Stimulated activated CD4-positive, alpha-beta T cell treated with anti-CD3 and anti-CD28 coated beads, Interleukin-12 subunit alpha, Interleukin-12 subunit beta, amount 100 ng/mL, for 4 hours (primary cell): Measurements from ENCODE around the gene FASN.

Experiments
- DNase-seq: peaks from one replicate; pipeline ENCODE4 v3.0.0-alpha.2; 2020

Gene FASN

DNA sequence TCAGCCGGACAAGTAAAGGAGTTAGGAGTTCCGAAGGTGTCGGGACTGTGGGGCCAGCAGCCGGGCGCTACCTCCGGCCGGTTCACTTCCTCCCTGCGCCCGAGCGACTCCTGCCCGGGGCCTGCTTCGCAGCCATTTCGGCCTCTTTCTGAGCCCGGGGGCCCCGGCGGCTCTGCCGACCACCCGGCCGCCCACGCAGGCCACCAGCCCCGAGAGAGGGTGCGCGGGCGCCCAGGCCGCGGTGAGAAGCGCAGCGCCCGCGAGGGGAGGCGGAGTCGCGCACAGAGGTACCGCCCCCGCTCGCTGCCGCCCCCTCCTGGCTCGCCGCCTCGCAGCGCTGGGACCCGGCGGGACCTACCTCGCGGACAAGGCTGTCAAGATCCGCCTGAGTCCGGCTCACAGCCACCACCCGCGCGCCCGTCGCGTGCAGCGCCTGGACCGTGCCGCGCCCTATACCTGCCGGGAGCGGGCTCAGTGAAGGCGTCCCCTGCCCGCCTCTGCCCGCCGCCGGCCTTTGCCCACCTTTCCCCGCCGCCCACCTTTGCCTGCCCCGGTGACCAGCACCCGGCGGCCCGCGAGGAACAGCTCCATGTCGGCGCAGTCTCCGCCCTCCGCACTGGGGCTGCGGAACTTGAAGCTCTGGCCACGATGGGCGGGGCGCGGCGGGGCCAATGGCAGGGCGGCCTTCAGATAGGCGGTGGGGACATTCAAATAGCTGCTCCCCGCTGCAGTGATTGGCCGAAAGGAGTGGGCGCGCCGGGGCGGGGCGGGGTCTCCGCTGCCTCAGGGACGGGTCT lies 60.7 kb downstream of the FASN start, which contains the start of gene DCXR:
TSS of gene DCXR (minus strand) at position 606 of the 797 bp plus-strand sequence. CDS start at position 591, 15 bp downstream.
- DNase-seq, result peak; percentile 91

DNA sequence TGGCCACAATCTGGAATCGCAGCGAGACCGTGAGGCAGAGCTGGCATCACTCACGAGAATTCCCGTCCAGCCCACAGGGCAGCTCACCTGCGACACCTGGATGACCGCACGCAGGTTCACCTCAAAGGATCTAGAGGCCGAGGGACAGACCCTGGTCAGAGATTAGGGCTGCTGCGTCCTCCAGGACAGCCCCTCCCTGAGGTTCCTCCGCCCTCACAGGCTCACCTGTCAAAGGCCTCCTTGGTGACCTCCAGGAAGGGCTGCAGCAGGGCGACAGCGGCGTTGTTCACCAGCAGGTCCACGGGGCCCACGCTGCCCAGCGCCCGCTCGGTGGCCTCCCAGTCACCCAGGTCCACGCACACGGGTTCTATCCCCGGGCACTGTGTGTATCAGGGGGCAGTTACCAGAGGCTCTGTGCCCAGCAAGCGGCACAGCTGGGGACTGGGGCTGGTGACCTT lies 61.4 kb downstream of the FASN start:
- DNase-seq, result no peak

DNA sequence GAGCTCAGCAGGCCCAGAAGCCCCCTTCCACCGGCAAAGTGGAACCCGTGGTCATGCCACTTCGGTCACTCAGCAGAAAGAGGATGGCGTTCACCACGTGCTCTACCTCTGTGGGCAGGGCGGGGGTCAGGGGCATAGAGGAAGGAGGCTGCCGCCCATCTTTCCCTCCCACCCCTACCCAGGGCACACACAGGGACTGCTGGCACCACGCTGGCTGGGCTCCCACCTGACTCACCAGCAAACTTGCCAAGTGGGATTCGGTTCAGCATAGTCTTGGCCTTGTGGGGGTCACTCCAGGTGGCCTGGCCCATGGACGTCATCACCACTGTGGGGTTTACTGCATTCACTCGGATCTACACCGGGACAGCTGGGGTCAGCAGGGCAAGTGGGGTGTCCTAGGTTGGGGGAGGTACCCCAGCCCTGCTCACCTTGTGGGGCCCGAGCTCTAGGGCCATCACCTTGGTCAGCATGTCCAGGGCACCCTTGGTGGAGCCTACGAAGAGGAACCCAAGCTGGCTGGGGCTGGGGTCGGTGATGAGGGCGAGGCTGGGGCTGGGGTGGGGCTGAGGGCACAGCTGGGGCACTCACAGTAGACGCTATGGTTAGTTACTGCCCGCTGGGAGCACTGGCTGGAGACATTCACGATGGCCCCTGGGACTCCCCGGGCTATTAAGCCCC lies 61.9 kb downstream of the FASN start:
- no peak for DNase-seq

DNA sequence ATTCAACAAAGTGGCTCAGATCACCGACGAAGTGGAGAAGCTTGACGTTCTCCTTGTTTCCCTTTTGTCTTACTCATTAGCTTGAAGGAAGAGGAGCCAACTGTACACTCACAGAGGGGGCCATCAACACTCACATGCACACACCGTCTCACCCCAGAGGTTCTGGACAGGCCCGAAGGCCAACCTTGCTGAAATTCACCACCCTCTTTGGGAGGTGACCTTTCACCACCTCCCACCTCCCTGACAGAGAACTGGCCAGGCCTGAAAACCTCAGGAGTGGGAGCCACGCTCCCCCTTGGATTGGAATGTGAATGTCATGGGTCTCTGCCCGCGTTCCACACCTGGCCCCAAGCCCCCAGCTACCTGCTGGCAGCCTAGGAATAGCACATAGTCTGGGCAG lies 62.5 kb downstream of the FASN start:
- DNase-seq, result no peak

DNA sequence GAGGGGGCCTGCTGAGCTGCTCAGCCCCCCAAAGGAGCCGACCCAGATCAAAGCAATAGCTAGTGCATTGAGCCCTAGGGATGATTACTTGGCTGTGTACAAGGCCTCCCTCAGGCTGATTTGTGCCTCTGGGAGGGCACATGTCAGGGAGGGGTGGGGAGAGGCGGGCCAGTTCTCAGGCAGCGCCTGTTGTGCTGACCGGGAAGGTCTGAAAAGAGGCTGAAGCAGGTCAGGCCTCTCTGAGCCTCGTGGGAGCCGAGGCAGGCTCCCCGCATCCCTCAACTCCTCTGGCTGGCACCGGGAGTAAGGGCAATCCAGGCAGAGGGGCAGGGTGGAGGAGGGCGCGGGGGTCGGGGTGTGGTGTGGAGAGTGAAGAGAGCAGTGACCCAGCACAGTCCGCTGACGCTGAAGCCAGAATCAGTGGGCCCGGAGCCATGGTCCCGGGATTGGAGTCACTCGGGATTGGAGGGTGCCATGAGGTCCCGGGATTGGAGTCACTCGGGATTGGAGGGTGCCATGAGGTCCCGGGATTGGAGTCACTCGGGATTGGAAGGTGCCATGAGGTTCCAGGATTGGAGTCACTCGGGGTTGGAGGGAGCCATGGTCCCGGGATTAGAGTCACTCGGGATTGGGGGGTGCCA lies 63.5 kb downstream of the FASN start:
- DNase-seq, result no peak

DNA sequence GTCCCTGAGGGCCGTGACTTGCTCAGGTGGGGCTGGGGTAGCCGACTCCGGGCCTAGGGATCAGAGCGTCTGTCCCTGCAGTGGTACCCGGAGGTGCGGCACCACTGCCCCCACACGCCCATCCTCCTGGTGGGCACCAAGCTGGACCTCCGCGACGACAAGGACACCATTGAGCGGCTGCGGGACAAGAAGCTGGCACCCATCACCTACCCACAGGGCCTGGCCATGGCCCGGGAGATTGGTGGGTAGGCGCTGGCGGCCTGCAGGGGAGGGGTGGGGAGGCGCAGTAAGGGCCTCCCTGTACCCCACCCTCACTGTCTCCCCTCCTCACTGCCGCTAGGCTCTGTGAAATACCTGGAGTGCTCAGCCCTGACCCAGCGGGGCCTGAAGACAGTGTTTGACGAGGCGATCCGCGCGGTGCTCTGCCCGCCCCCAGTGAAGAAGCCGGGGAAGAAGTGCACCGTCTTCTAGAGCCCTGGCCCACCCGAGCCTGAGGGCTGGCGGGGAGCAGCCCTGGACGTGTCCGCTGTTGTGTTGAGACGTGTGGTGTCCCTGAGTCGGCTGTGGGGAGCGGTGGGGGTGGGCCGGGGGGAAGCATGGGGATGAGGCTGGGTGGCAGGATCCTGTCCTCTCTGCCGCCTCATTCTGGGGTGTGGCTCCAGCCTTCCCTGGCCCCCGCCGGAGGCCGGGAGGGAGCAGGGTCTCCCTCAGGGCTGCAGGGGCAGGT lies 64.5 kb downstream of the FASN start:
- no peak for DNase-seq

DNA sequence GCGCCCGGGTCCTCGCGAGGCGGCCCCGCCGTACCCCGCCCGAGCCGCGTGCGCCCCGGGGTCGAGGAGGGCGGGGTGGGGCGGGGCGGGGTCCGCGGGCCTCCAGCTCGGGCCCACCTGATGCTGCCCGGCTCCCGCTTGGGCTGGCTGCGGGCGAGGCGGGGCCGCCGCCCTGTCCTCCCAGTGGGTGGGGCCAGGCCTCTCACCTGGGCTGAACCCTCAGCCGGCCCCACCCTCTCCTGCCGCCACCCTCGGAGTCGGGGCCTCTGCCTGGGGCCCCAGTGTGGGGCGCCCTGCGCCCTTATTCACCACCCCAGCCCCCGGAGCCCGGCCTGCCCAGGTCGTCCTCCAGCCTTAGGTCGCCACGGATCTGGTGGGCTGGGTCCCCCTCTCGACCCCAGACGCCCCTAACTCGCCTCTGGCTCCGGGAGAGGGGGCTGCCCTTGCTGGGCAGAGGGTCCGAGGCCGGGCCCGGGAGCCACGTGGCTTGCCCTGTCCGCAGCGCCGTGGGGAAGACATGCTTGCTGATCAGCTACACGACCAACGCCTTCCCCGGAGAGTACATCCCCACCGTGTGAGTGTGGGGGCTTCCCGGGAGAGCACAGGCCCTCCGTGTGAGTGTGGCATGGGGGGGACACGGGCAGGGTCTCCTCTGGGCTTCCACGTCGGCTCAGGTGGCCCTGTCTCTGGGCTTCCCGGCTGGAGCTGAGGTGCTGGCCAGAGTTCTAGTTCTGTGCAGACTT lies 66.0 kb downstream of the FASN start:
- DNase-seq, result no peak

DNA sequence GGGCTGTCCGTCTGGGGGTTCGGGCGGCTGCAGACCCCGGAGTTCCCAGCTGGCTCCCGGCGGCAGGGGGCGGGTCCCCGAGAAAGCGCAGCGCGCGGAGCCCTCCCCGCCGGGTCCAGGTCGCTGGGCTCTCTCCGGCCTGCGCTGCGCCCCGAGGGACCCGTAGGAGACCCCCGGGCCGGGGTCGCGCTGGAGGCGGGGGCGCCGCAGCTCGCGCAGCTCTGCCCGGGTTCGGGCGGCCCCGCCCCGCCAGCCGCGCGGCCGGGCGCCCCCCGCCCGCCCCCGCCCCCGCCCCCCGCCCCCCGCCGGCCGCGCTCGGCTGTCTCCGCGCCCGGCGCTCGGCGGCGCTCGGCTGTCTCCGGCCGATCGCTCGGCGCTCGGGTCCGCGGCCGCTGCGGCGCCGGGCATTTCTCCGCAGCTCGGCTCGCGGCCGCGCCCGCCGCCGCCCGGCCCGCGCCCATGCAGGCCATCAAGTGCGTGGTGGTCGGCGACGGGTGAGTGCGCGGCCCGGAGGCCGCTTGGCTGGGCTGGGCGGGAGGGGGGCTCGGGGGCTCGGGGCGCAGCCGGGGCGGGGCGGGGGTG lies 66.6 kb downstream of the FASN start, which contains the start of gene RAC3:
TSS of gene RAC3 (plus strand) at position 376 of the 582 bp plus-strand sequence. CDS start at position 460, 84 bp downstream.
- no peak for DNase-seq

DNA sequence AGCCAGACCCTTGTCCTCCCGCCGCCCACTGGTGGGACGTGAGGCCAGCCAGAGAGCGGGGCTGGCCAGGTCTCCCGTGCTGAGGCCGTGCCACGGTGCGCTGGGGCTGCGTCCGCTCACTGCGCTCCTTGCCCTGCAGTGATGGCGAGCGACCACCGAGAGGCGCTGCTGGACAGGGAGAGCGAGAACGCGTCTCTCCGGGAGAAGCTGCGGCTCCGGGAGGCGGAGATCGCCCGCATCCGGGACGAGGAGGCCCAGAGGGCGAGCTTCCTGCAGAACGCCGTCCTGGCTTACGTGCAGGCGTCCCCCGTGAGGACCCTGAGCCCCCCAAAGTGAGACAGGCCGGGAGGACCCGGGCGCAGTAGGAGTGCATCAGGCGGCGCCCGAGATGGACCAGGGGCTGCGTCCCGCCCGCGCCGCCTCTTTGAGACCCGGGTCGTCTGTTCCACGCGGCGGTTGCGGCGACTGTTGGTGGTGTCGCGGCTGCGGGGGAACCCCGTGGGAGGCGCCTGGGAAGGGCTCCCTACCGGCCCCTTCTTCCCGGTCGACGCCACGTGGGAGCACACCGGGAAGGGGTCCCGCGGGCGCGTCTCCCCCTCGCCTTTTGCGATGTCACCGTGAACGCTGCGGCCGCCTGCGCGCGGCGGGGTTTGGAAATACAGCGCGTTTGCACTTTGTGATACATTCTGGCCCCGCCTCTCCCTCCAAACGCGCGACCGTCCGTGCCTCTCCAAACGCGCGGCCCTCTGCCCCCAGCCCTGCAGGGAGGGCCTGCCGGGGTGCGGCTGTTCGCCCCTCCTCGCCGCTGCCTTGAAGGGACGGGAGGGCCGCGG lies 67.3 kb downstream of the FASN start:
- peak; percentile 78 for DNase-seq

DNA sequence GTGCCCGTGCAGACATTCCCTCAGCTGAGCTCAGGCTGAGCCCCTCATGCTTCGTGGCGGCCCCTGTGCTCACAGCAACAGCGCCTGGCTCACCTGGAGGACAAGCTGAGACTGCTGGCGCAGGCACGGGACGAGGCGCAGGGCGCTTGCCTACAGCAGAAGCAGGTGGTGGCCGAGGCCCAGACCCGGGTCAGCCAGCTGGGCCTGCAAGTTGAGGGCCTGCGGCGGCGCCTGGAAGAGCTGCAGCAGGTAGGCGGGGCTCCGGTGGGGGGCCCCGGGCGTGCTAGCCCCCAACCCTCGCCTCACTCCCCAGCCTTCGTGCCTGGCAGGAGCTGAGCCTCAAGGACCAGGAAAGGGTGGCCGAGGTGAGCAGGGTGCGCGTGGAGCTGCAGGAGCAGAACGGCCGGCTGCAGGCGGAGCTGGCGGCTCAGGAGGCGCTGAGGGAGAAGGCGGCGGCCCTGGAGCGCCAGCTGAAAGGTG lies 68.0 kb downstream of the FASN start:
- no peak for DNase-seq

DNA sequence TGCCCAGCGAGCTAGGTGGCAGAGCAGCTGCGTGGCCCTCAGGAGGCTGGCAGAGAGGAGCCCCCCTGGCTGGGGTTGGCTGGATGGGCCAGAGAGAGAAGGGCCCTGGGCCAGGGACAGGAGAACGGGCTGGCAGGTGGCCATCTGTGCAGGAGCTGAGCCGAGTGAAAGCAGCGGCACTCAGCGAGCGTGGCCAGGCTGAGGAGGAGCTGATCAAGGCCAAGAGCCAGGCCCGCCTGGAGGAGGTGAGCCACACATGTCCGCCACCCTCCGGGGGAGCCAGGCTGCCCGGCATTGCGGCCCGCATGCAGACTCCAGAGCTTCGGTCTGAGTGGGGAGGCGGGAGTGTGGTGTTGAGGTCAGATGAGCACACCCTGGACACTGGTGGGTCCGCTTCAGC lies 68.6 kb downstream of the FASN start:
- DNase-seq, result no peak

DNA sequence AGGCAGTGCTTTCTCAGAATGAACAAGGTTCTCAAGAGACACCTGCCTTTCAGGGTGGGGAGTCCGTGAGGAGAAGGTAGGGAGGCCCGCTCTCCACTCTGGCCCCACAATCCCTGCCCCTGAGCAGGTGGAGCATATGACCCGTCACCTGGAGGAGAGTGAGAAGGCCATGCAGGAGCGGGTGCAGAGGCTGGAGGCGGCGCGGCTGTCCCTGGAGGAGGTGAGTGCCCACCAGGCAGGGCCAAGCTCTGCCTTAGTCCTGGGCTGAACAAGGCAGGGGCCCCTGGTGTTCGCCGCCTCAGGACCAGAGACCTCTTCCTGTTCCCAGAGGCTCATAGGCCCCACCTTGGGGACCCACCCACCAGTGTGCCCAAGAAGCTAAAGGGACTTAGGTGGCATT lies 69.1 kb downstream of the FASN start:
- DNase-seq, result no peak
